ENCODE results near the gene PARM1.

PARM1 gene

DNA sequence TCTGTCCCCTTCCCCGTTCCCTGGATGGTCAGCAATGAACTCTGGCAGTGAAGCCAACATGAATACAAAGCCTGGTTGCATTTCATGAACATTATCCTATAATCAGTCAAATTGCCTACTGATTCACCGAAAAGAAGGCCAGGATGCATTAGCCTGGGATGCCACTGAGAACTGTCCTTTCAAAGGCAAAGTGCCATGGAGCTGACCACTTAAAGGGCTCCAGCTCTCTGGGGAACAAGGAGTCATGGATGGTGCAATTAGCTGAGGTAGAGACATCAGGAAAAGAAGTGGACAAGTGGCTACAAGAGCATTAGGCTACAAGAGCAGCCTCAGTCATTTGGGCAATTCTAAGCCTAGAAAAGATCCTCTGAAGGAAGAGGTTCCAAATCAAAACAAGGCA, 69.0 kb downstream of the PARM1 start:
- Histone ChIP-seq H3K27me3 (ENCODE audit: control insufficient read depth in 2 of 2, insufficient read depth in 2 of 2, low read length in 2 of 2) (no peaks in the 10 kb centered on the region), H3K4me1 (ENCODE audit: control insufficient read depth in 2 of 2, insufficient read depth in 2 of 2, low read length in 2 of 2) (no peaks in the 10 kb centered on the region), H3K4me3 (ENCODE audit: low read length in 2 of 2) (no peak overlapping the region), H3K9me3 (ENCODE audit: control insufficient read depth in 2 of 2, low read length in 2 of 2) (no peaks in the 10 kb centered on the region), H3K27ac (ENCODE audit: low read depth in 2 of 2, low read length in 2 of 2) (no peak overlapping the region), H3K36me3 (ENCODE audit: control insufficient read depth in 2 of 2, insufficient read depth in 2 of 2, low read length in 2 of 2) (no peaks in the 10 kb centered on the region), H3K9ac (ENCODE audit: low read depth in 1 of 2, low read length in 2 of 2) (no peak overlapping the region)

DNA sequence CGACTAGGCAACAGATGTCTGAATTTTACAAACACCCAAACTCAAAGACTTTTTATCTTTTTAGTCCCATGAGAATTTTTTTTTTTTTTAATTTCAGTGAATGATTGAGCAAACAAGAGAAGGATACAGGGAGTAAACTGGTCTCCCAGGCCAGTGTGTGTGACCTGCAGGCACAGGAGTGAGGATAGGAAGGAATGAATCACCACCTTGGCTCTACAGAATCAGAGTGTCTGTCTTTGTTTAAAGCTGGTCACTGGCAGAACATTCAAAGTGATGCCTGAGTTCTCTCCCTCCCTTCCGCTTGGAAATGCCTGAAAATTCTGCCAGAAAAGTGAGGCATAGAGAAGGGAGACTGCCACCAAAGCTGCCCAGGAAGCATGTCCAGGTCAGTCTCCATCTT, 69.5 kb downstream of the PARM1 start:
- Histone ChIP-seq H3K4me1 (ENCODE audit: control insufficient read depth in 2 of 2, insufficient read depth in 2 of 2, low read length in 2 of 2) (no peaks in the 10 kb centered on the region), H3K9me3 (ENCODE audit: control insufficient read depth in 2 of 2, low read length in 2 of 2) (no peaks in the 10 kb centered on the region), H3K27me3 (ENCODE audit: control insufficient read depth in 2 of 2, insufficient read depth in 2 of 2, low read length in 2 of 2) (no peaks in the 10 kb centered on the region), H3K36me3 (ENCODE audit: control insufficient read depth in 2 of 2, insufficient read depth in 2 of 2, low read length in 2 of 2) (no peaks in the 10 kb centered on the region), H3K4me3 (ENCODE audit: low read length in 2 of 2) (no peak overlapping the region), H3K27ac (ENCODE audit: low read depth in 2 of 2, low read length in 2 of 2) (no peak overlapping the region), H3K9ac (ENCODE audit: low read depth in 1 of 2, low read length in 2 of 2) (no peak overlapping the region)

DNA sequence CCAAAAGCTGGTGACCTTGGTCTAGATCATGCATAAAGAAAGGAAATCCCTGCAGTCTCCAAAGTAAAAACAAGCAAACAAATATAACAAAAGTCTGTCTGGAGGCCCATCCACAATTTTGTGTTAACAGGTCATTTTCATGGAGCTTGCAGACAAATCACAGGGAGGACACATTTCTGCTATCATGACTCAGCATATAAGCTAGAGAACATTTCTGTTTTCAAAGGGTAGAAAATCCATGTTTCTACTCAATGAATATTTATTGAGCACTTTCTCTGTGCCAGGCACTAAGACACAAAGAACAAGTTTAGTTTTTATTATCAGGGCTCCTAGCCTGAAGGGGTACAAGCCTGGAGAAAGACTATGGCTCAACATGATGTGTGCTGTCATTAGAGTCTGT, 71.1 kb downstream of the PARM1 start:
- no peak overlapping the region for H3K27ac ChIP-seq (ENCODE audit: low read depth in 2 of 2, low read length in 2 of 2)
- no peaks in the 10 kb centered on the region for H3K9me3 ChIP-seq (ENCODE audit: control insufficient read depth in 2 of 2, low read length in 2 of 2)
- H3K4me1 ChIP-seq (ENCODE audit: control insufficient read depth in 2 of 2, insufficient read depth in 2 of 2, low read length in 2 of 2): no peaks in the 10 kb centered on the region
- H3K36me3 ChIP-seq (ENCODE audit: control insufficient read depth in 2 of 2, insufficient read depth in 2 of 2, low read length in 2 of 2): no peaks in the 10 kb centered on the region
- H3K27me3 ChIP-seq (ENCODE audit: control insufficient read depth in 2 of 2, insufficient read depth in 2 of 2, low read length in 2 of 2): no peaks in the 10 kb centered on the region
- H3K4me3 ChIP-seq (ENCODE audit: low read length in 2 of 2): no peak overlapping the region
- H3K9ac ChIP-seq (ENCODE audit: low read depth in 1 of 2, low read length in 2 of 2): no peak overlapping the region

DNA sequence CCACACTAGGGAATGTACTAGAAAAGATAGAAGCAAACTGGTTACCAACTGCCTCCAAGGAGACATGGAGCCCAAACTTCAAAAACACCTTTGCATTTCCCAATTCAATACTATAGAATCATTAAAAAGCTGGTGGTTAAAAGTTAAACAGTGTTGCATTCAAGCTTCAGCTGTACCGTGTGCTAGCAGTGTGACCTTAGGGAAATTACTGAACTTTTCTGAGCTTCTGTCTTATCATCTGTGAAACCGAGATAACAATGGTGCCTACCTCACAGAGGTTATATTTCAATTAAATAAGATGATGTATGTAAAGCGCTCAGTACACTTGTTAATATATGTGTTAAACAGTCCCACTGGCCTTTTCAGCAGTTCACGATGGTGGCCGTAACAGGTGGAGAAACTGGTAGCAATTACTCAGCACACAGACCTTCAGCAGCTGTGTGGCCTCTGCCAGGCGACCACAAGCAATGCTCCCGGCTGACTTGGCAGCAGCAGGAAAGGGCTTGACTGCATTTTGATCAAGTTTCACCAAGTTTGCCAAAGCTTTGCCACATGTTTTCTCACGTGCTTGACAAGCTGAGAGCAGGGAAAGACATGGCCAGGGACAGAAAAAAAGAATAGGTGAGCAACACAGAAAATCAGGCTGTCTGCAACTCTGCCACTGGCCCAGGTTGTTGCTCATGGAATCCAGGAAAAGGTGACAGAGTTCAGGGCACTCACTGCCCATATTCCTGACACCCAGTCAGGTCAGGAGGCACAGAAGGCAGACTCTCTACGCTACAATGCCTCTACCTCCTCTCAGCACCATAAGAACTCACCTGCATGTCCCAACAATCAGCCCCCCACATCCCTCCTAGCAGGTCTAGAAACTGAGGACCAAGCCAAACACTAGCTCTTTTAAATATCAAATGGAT, 72.1 kb downstream of the PARM1 start:
- Histone ChIP-seq H3K27me3 (ENCODE audit: control insufficient read depth in 2 of 2, insufficient read depth in 2 of 2, low read length in 2 of 2) (no peaks in the 10 kb centered on the region), H3K27ac (ENCODE audit: low read depth in 2 of 2, low read length in 2 of 2) (no peak overlapping the region)

DNA sequence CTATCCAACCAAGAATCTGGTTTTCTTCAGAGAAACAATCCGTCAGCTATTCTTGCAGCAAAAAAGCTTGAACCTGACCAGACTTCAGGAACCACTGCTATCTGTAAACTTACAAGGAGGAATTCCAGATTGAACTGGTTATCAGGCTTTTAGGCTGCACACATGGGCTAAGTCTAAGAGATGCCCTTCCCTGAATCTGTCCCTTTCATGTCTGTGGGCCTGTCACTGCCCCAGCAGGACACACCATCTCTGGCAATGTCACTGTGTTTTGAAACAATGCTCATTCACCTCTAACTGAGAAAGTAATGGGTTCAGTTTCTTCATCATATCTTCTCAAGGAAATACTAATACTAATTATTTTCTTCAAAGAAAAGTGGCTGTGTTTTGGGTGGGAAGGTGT, 72.8 kb downstream of the PARM1 start:
- Histone ChIP-seq H3K4me1 (ENCODE audit: control insufficient read depth in 2 of 2, insufficient read depth in 2 of 2, low read length in 2 of 2) (no peaks in the 10 kb centered on the region), H3K4me3 (ENCODE audit: low read length in 2 of 2) (no peak overlapping the region), H3K27me3 (ENCODE audit: control insufficient read depth in 2 of 2, insufficient read depth in 2 of 2, low read length in 2 of 2) (no peaks in the 10 kb centered on the region), H3K27ac (ENCODE audit: low read depth in 2 of 2, low read length in 2 of 2) (no peak overlapping the region), H3K9ac (ENCODE audit: low read depth in 1 of 2, low read length in 2 of 2) (no peak overlapping the region), H3K36me3 (ENCODE audit: control insufficient read depth in 2 of 2, insufficient read depth in 2 of 2, low read length in 2 of 2) (no peaks in the 10 kb centered on the region), H3K9me3 (ENCODE audit: control insufficient read depth in 2 of 2, low read length in 2 of 2) (no peaks in the 10 kb centered on the region)

More for the DNA sequence above, 72.1 kb downstream of the PARM1 start:
- H3K36me3 ChIP-seq (ENCODE audit: control insufficient read depth in 2 of 2, insufficient read depth in 2 of 2, low read length in 2 of 2): no peaks in the 10 kb centered on the region
- no peaks in the 10 kb centered on the region for H3K4me1 ChIP-seq (ENCODE audit: control insufficient read depth in 2 of 2, insufficient read depth in 2 of 2, low read length in 2 of 2)
- no peaks in the 10 kb centered on the region for H3K9me3 ChIP-seq (ENCODE audit: control insufficient read depth in 2 of 2, low read length in 2 of 2)
- no peak overlapping the region for H3K9ac ChIP-seq (ENCODE audit: low read depth in 1 of 2, low read length in 2 of 2)
- no peak overlapping the region for H3K4me3 ChIP-seq (ENCODE audit: low read length in 2 of 2)

DNA sequence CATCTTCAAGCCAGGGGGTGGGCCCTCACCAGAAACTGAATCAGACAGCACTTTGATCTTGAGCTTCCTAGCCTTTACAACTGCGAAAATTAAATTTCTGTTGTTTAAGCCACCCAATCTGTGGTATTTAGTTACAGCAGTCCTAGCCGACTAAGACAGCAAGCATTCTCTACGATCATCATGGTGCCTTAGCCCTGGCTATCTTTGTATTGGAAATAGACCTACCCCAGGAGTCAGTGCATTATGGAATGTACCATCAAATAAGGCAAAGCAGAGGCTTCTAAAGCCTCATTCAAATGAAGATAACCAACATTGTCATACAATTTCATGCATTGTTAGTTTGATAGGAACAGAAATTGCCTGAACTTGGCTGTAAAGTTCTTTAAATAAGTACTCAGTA, 75.0 kb downstream of the PARM1 start:
- Histone ChIP-seq H3K36me3 (ENCODE audit: control insufficient read depth in 2 of 2, insufficient read depth in 2 of 2, low read length in 2 of 2) (peaks cover 7 to 11% of the 10 kb centered on the region in 2 donors), H3K9ac (ENCODE audit: low read depth in 1 of 2, low read length in 2 of 2) (no peak overlapping the region), H3K4me3 (ENCODE audit: low read length in 2 of 2) (no peak overlapping the region), H3K4me1 (ENCODE audit: control insufficient read depth in 2 of 2, insufficient read depth in 2 of 2, low read length in 2 of 2) (no peaks in the 10 kb centered on the region), H3K27ac (ENCODE audit: low read depth in 2 of 2, low read length in 2 of 2) (no peak overlapping the region), H3K27me3 (ENCODE audit: control insufficient read depth in 2 of 2, insufficient read depth in 2 of 2, low read length in 2 of 2) (no peaks in the 10 kb centered on the region), H3K9me3 (ENCODE audit: control insufficient read depth in 2 of 2, low read length in 2 of 2) (no peaks in the 10 kb centered on the region)

DNA sequence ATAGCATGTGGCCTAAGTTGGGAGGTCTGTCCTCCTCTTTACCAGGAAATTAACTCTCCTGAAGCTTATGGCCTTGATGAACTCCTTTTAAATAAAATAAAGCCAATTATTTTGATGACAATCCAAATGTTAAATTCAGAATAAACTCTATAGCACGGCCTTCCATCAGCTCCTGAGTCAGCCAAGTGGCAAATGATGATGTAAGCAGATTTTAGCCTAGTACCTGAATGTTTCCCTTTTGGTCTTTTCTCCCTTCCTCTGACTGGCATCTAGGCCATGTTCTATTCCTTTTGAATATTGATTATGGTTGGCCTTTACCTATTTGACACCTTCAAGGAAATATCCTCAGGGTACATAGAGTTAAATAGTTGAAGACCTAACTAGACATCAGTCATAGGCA, 76.2 kb downstream of the PARM1 start:
- H3K4me1 ChIP-seq (ENCODE audit: control insufficient read depth in 2 of 2, insufficient read depth in 2 of 2, low read length in 2 of 2): no peaks in the 10 kb centered on the region
- H3K9me3 ChIP-seq (ENCODE audit: control insufficient read depth in 2 of 2, low read length in 2 of 2): no peaks in the 10 kb centered on the region
- H3K27ac ChIP-seq (ENCODE audit: low read depth in 2 of 2, low read length in 2 of 2): no peak overlapping the region
- H3K9ac ChIP-seq (ENCODE audit: low read depth in 1 of 2, low read length in 2 of 2): no peak overlapping the region
- H3K4me3 ChIP-seq (ENCODE audit: low read length in 2 of 2): no peak overlapping the region
- H3K27me3 ChIP-seq (ENCODE audit: control insufficient read depth in 2 of 2, insufficient read depth in 2 of 2, low read length in 2 of 2): no peaks in the 10 kb centered on the region
- peaks cover 16 to 19% of the 10 kb centered on the region in 2 donors for H3K36me3 ChIP-seq (ENCODE audit: control insufficient read depth in 2 of 2, insufficient read depth in 2 of 2, low read length in 2 of 2)

DNA sequence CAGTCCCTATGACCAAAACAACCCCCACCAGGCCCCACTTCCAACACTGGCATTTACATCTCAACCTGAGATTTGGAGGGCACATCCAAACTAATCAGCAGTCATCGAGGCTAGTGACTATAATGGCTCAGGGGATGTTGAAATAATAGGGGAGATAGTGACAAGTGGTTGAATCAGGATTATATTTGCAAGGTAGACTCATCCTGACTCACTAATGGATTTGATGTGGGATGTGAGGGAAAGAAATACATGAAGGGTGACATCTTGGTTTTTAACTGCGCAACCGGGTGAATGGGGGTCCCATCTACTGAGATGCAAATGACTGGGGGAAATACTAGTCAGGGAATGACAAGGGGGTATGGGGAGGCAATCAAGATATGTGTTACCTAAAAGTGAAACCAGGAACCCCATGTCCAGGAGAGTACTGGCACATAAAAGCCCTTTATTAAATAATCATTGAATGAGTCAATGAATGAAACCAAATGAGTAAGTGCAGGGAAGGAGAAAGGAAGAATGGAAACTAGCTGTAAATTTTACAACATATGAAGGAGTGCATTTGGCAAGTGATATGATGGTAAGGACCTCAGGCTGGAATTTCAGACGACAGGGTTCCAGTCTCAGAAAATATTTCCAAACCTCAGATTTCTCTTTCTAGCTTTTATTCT, 78.3 kb downstream of the PARM1 start:
- H3K9me3 ChIP-seq (ENCODE audit: control insufficient read depth in 2 of 2, low read length in 2 of 2): no peaks in the 10 kb centered on the region
- H3K4me3 ChIP-seq (ENCODE audit: low read length in 2 of 2): no peak overlapping the region
- no peak overlapping the region for H3K27ac ChIP-seq (ENCODE audit: low read depth in 2 of 2, low read length in 2 of 2)
- no peak overlapping the region for H3K9ac ChIP-seq (ENCODE audit: low read depth in 1 of 2, low read length in 2 of 2)
- peaks cover 20 to 31% of the 10 kb centered on the region in 2 donors for H3K36me3 ChIP-seq (ENCODE audit: control insufficient read depth in 2 of 2, insufficient read depth in 2 of 2, low read length in 2 of 2)
- H3K27me3 ChIP-seq (ENCODE audit: control insufficient read depth in 2 of 2, insufficient read depth in 2 of 2, low read length in 2 of 2): no peaks in the 10 kb centered on the region
- no peaks in the 10 kb centered on the region for H3K4me1 ChIP-seq (ENCODE audit: control insufficient read depth in 2 of 2, insufficient read depth in 2 of 2, low read length in 2 of 2)

DNA sequence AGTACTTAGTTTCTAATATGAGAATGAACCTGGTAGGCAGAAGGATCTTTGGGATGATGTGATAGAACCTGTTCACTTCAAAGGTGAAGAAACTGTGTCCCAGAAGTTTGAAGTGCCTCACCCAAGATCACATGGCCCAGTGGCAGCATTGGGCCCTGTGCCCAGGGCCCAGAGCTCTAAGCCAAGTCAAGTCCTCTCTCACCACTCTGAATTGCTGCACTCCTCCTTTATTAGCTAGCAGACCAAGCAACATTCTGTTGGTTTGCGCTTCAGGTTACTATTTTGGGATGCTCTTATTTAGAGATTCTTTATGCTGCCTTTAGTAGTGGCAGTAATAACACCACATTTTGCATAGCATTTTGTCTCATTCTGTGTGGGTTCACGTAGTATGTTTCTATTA, 82.7 kb downstream of the PARM1 start:
- H3K9ac ChIP-seq (ENCODE audit: low read depth in 1 of 2, low read length in 2 of 2): no peak overlapping the region
- H3K36me3 ChIP-seq (ENCODE audit: control insufficient read depth in 2 of 2, insufficient read depth in 2 of 2, low read length in 2 of 2): peaks cover 30 to 42% of the 10 kb centered on the region in 2 donors
- H3K4me3 ChIP-seq (ENCODE audit: low read length in 2 of 2): no peak overlapping the region
- H3K27me3 ChIP-seq (ENCODE audit: control insufficient read depth in 2 of 2, insufficient read depth in 2 of 2, low read length in 2 of 2): no peaks in the 10 kb centered on the region
- no peak overlapping the region for H3K27ac ChIP-seq (ENCODE audit: low read depth in 2 of 2, low read length in 2 of 2)
- peaks cover 0 to 3% of the 10 kb centered on the region in 2 donors for H3K4me1 ChIP-seq (ENCODE audit: control insufficient read depth in 2 of 2, insufficient read depth in 2 of 2, low read length in 2 of 2)
- no peaks in the 10 kb centered on the region for H3K9me3 ChIP-seq (ENCODE audit: control insufficient read depth in 2 of 2, low read length in 2 of 2)

DNA sequence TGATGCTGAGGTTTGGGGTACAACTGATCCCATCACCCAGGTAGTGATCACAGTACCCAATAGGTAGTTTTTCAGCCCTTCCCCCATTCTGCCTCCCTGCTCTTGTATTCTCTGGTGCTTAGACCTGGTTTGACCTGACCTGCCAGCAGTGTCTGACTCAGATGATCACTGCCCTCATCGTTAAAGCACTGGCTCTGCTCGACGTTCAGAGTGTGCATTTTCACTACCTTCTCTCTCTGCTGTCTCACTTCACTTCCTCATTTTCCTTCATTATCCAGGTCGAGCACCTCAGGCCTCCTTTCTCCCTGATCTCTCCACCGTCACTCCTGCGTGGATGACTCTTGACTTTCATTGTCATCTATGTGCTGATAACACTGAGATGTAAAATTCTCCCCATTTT, 83.6 kb downstream of the PARM1 start:
- H3K4me3 ChIP-seq (ENCODE audit: low read length in 2 of 2): no peak overlapping the region
- peaks cover 30 to 44% of the 10 kb centered on the region in 2 donors for H3K36me3 ChIP-seq (ENCODE audit: control insufficient read depth in 2 of 2, insufficient read depth in 2 of 2, low read length in 2 of 2)
- peaks cover 0 to 3% of the 10 kb centered on the region in 2 donors for H3K4me1 ChIP-seq (ENCODE audit: control insufficient read depth in 2 of 2, insufficient read depth in 2 of 2, low read length in 2 of 2)
- H3K9ac ChIP-seq (ENCODE audit: low read depth in 1 of 2, low read length in 2 of 2): no peak overlapping the region
- H3K9me3 ChIP-seq (ENCODE audit: control insufficient read depth in 2 of 2, low read length in 2 of 2): no peaks in the 10 kb centered on the region
- H3K27ac ChIP-seq (ENCODE audit: low read depth in 2 of 2, low read length in 2 of 2): peak overlapping the region in 1 of 2 donors; percentile 18
- no peaks in the 10 kb centered on the region for H3K27me3 ChIP-seq (ENCODE audit: control insufficient read depth in 2 of 2, insufficient read depth in 2 of 2, low read length in 2 of 2)

Measured in mucosa of rectum (tissue), 2 donors.